ENCODE results near the gene MAPK8IP2. TPM values are rescaled to one million over a fixed set of nuclear protein-coding genes. Genes with fewer than 3 reads are reported as not detected.

Gene MAPK8IP2
- total and polyA plus RNA-seq, 2 of the 13 experiments (the other 11 are each of a cell fraction or from before 2014, with no cell fraction given), result 1.3 to 2.6 TPM

DNA sequence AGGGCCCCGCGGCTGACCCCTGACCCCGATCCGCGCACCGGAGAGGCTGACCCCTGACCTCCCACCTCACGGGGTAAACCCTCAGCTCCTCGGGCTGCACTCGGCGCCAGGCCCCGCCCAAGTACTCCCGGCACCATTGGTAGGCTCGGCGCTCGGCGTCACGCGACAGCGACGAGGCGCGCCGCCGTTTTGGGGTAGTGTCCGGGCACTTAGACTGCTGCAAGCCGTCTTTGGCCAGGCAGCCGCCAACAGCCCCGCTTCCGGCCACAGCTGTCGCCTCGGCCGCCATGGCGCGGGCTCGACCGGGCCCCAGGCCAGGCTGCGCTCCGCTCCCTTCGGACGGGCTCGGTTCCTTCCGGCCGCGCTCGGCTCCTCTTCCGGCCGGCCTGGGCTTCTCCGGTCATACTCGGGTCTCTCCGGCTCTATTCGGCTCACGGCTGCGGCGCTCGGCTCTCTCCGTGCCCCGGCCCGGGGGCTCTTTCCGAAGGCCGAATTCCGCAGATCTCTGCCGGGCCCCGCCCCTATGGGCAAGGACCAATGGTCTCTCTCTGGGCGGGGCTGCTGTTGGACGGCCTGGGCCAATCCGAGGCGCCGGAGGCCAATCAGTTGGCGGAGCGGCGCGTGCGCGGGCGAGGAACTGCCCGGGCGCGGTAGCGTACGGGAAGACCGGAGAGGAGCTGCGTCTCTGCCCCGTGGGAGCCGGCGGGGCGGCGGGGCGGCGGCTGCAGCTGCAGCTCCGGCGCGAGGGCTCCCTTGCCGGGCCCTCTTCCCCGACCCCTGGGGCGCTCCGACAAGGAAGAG is 17.9 kb upstream of the MAPK8IP2 start, which contains the start of gene CHKB (continued):
- TF ChIP-seq, protein P1, sequence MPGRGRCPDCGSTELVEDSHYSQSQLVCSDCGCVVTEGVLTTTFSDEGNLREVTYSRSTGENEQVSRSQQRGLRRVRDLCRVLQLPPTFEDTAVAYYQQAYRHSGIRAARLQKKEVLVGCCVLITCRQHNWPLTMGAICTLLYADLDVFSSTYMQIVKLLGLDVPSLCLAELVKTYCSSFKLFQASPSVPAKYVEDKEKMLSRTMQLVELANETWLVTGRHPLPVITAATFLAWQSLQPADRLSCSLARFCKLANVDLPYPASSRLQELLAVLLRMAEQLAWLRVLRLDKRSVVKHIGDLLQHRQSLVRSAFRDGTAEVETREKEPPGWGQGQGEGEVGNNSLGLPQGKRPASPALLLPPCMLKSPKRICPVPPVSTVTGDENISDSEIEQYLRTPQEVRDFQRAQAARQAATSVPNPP (CRISPR knock-in tag; IDR thresholded peaks at IDR 0.05), result no peak
- 0 out of 2 replicates have a peak, but pooled peaks have one; percentile 74 for TF ChIP-seq ZNF879 (CRISPR knock-in tag; IDR thresholded peaks at IDR 0.05)
- TF ChIP-seq NFATC3 (CRISPR knock-in tag; IDR thresholded peaks at IDR 0.05), result 0 out of 2 replicates have a peak, but pooled peaks have one; percentile 24
- TF ChIP-seq ZNF234 (CRISPR knock-in tag; conservative IDR thresholded peaks at IDR 0.05), result 0 out of 2 replicates have a peak, but pooled peaks have one; percentile 66
- peak; percentile 71; the same call in 1 of the 2 replicates for TF ChIP-seq GATA4 (IDR thresholded peaks at IDR 0.05; ENCODE audit: borderline replicate concordance, low read depth)
- TF ChIP-seq MTA3 (CRISPR knock-in tag; IDR thresholded peaks at IDR 0.05), result no peak
- TF ChIP-seq, protein P2, sequence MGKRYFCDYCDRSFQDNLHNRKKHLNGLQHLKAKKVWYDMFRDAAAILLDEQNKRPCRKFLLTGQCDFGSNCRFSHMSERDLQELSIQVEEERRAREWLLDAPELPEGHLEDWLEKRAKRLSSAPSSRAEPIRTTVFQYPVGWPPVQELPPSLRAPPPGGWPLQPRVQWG (CRISPR knock-in tag; IDR thresholded peaks at IDR 0.05; ENCODE audit: borderline replicate concordance, low read depth), result no peak
- TF ChIP-seq ZNF550 (CRISPR knock-in tag; IDR thresholded peaks at IDR 0.05; ENCODE audit: borderline replicate concordance), result no peak
- TF ChIP-seq ZNF780A (CRISPR knock-in tag; IDR thresholded peaks at IDR 0.05), result no peak
- TF ChIP-seq ZNF121 (CRISPR knock-in tag; IDR thresholded peaks at IDR 0.05), result peak; percentile 45; the same call in 1 of the 2 replicates
- TF ChIP-seq ZMAT3 (CRISPR knock-in tag; conservative IDR thresholded peaks at IDR 0.05), result peak; percentile 76
- no peak for TF ChIP-seq ZNF136 (CRISPR knock-in tag; IDR thresholded peaks at IDR 0.05; ENCODE audit: low read depth)
- TF ChIP-seq GZF1 (CRISPR knock-in tag; IDR thresholded peaks at IDR 0.05), result no peak
- no peak; the same call in 1 of the 2 replicates for TF ChIP-seq ZFP1 (CRISPR knock-in tag; IDR thresholded peaks at IDR 0.05)
- no peak for TF ChIP-seq SMARCC2 (IDR thresholded peaks at IDR 0.05)
- no peak for TF ChIP-seq FOSL2 (CRISPR knock-in tag; IDR thresholded peaks at IDR 0.05)
- TF ChIP-seq ZNF329 (CRISPR knock-in tag; IDR thresholded peaks at IDR 0.05; ENCODE audit: low read depth), result peak; percentile 73; the same call in 1 of the 2 replicates
- TF ChIP-seq NFYB (CRISPR knock-in tag; IDR thresholded peaks at IDR 0.05), result peak; percentile 93
- no peak for TF ChIP-seq SP1 (IDR thresholded peaks at IDR 0.05)
- TF ChIP-seq SP1 (CRISPR knock-in tag; IDR thresholded peaks at IDR 0.05), result peak; percentile 83
- TF ChIP-seq NFKB2 (CRISPR knock-in tag; IDR thresholded peaks at IDR 0.05; ENCODE audit: borderline replicate concordance), result peak; percentile 53; the same call in 1 of the 2 replicates
- TF ChIP-seq YEATS2 (CRISPR knock-in tag; IDR thresholded peaks at IDR 0.05; ENCODE audit: borderline replicate concordance), result peak; percentile 72; the same call in 1 of the 2 replicates
- TF ChIP-seq ZNF737 (CRISPR knock-in tag; IDR thresholded peaks at IDR 0.05; ENCODE audit: borderline replicate concordance), result no peak
- TF ChIP-seq ZNF557 (CRISPR knock-in tag; IDR thresholded peaks at IDR 0.05), result no peak
- no peak for TF ChIP-seq ZEB1 (IDR thresholded peaks at IDR 0.05; ENCODE audit: insufficient replicate concordance, low read depth)
- TF ChIP-seq MBNL3 (CRISPR knock-in tag; conservative IDR thresholded peaks at IDR 0.05), result no peak
- TF ChIP-seq PTBP1 (IDR thresholded peaks at IDR 0.05; ENCODE audit: low read depth, low read length, poor library complexity, severe bottlenecking), result no peak
- TF ChIP-seq SP5 (CRISPR knock-in tag; IDR thresholded peaks at IDR 0.05; ENCODE audit: borderline replicate concordance, low read depth), result peak; percentile 57
- TF ChIP-seq GFI1 (CRISPR knock-in tag; IDR thresholded peaks at IDR 0.05; ENCODE audit: borderline replicate concordance), result no peak
- TF ChIP-seq RXRA (CRISPR knock-in tag; IDR thresholded peaks at IDR 0.05), result no peak; the same call in 1 of the 2 replicates
- TF ChIP-seq PCBP1 (IDR thresholded peaks at IDR 0.05; ENCODE audit: borderline replicate concordance, low read depth, low read length), result no peak
